B cell (primary cell): ENCODE measurements around the gene CPT2. TPM values are rescaled to one million over a fixed set of nuclear protein-coding genes. Genes with fewer than 3 reads are reported as not detected.

Source experiments
- ATAC-seq: fragments of 200-7000 bp; cut with Tn5 transposase; one replicate; pipeline ENCODE4 v1.10.0; 2021; ENCODE audit warnings: low read depth, mild to moderate bottlenecking, moderate number of reproducible peaks, moderate library complexity
- CTCF ChIA-PET: fragments of 350-600 bp; sonication (Branson Sonifier 250); formaldehyde crosslinking; loops from one replicate; lab custom pipeline; 2021; ENCODE audit warnings: antibody characterized with exemption, inconsistent platforms; lab: Charles Lee
- POLR2A ChIA-PET: fragments of 350-600 bp; sonication (Branson Sonifier 250); formaldehyde crosslinking; loops from one replicate; lab custom pipeline; 2021; ENCODE audit warnings: antibody characterized with exemption; lab: Charles Lee
- DNase-seq: peaks from one replicate; pipeline ENCODE4 v3.0.0; 2013
- H2AFZ ChIP-seq: 2 replicates; pipeline ENCODE4 v1.6.1; 2012; ENCODE audit warnings: mild to moderate bottlenecking, low read depth, low read length; ENCODE audit not compliant: insufficient read depth, poor library complexity, severe bottlenecking
- H3K27ac ChIP-seq, 2 donors: 1 replicate in 1 of 2; 2 replicates in 1 of 2; pipeline ENCODE4 v1.5.1; 2012 to 2013; ENCODE audit warnings: low read length in 2 of 2, mild to moderate bottlenecking in 2 of 2, moderate library complexity in 1 of 2
- H3K27me3 ChIP-seq, 4 experiments: fragments of 200-600 bp in 1 of 4; sonication (generic) in 1 of 4; replicated peaks in 1 of 4; 1 replicate in 2 of 4; 2 replicates in 2 of 4; pipeline versions ENCODE4 v1.6.1 to v1.7.0; 2013 to 2016; ENCODE audit warnings: low read length in 3 of 4, mild to moderate bottlenecking in 2 of 4, mixed read lengths in 1 of 4, moderate library complexity in 1 of 4; ENCODE audit not compliant: insufficient read depth in 4 of 4, control insufficient read depth in 3 of 4; ENCODE audit errors: control extremely low read depth in 1 of 4
- H3K36me3 ChIP-seq, 2 experiments: replicated peaks in 1 of 2; 1 replicate in 1 of 2; 2 replicates in 1 of 2; pipeline versions ENCODE4 v1.6.1 to v1.7.1; 2013; ENCODE audit warnings: low read length in 1 of 2; ENCODE audit not compliant: insufficient read depth in 2 of 2, control insufficient read depth in 1 of 2; ENCODE audit errors: control extremely low read depth in 1 of 2, extremely low read depth in 1 of 2
- H3K4me1 ChIP-seq, 2 donors: fragments of 200-600 bp in 1 of 2; sonication (generic) in 1 of 2; 1 replicate in 1 of 2; 2 replicates in 1 of 2; pipeline versions ENCODE4 v1.5.1 to v1.6.1; 2013 to 2017; ENCODE audit warnings: low read length in 2 of 2; ENCODE audit not compliant: control insufficient read depth in 2 of 2, insufficient read depth in 2 of 2
- H3K4me2 ChIP-seq: replicated peaks from 2 replicates; pipeline ENCODE3; 2012; ENCODE audit warnings: mild to moderate bottlenecking, low read depth, low read length; ENCODE audit not compliant: poor library complexity, severe bottlenecking
- H3K4me3 ChIP-seq, 5 experiments: fragments of 200-600 bp in 1 of 5; sonication (generic) in 1 of 5; 1 replicate in 3 of 5; 2 replicates in 2 of 5; pipeline versions ENCODE4 v1.5.1 to v1.7.0; 2011 to 2016; ENCODE audit warnings: low read length in 4 of 5, mild to moderate bottlenecking in 4 of 5, low read depth in 2 of 5, control low read depth in 1 of 5, moderate library complexity in 1 of 5; ENCODE audit not compliant: insufficient read depth in 1 of 5; ENCODE audit errors: control extremely low read depth in 1 of 5, extremely low read depth in 1 of 5
- H3K79me2 ChIP-seq: fragments of 200-600 bp; sonication (generic); one replicate; pipeline ENCODE4 v1.6.0; 2016; ENCODE audit warnings: low read length; ENCODE audit not compliant: control insufficient read depth, insufficient read depth
- H3K9ac ChIP-seq: fragments of 200-600 bp; sonication (generic); 2 replicates; pipeline ENCODE4 v1.6.1; 2017; ENCODE audit warnings: mild to moderate bottlenecking, low read length, moderate library complexity
- H3K9me3 ChIP-seq, 3 donors: one replicate each; pipeline versions ENCODE4 v1.6.1 to v1.7.1; 2013; ENCODE audit warnings: low read length in 2 of 3; ENCODE audit not compliant: control insufficient read depth in 2 of 3, insufficient read depth in 1 of 3; ENCODE audit errors: control extremely low read depth in 1 of 3
- H4K20me1 ChIP-seq: 2 replicates; pipeline ENCODE4 v1.6.0; 2012; ENCODE audit warnings: mild to moderate bottlenecking, low read length; ENCODE audit not compliant: insufficient read depth, control insufficient read depth, poor library complexity, severe bottlenecking
- H3K27ac Mint-ChIP-seq: one replicate; pipeline ENCODE4 v1.8.0; 2021; ENCODE audit warnings: mixed read lengths
- H3K27me3 Mint-ChIP-seq: one replicate; pipeline ENCODE4 v1.8.0; 2021; ENCODE audit warnings: mixed read lengths
- H3K4me1 Mint-ChIP-seq: one replicate; pipeline ENCODE4 v1.8.0; 2021; ENCODE audit warnings: mixed read lengths
- H3K4me3 Mint-ChIP-seq: one replicate; pipeline ENCODE4 v1.8.0; 2021; ENCODE audit warnings: mixed read lengths
- H3K9me3 Mint-ChIP-seq: one replicate; pipeline ENCODE4 v1.8.0; 2022; ENCODE audit warnings: mixed read lengths; ENCODE audit not compliant: insufficient read depth
- EZH2 ChIP-seq: IDR thresholded peaks from 2 replicates; pipeline ENCODE4 v1.6.1; 2012; ENCODE audit warnings: borderline replicate concordance, low read depth, mild to moderate bottlenecking, moderate library complexity, low read length; ENCODE audit not compliant: insufficient read depth, poor library complexity, severe bottlenecking
- WGBS: methylation state at CpG from one replicate; pipeline ENCODE4 v1.1.5; 2013; ENCODE audit warnings: missing lambda C conversion rate; ENCODE audit not compliant: insufficient coverage; 5-methylcytosine and 5-hydroxymethylcytosine counted together
- intact Hi-C: fragments of 100-400 bp; cut with micrococcal nuclease; formaldehyde crosslinking; loops from one replicate; pipeline ENCODE4 v1.10.0; 2022
- polyA plus RNA-seq: library from polyadenylated mRNA; depleted of rRNA; stranded (reverse); fragments of >200 nt; gene quantifications from 2 replicates; pipeline ENCODE4 v1.2.3, GENCODE V29; 2012
- total RNA-seq, 2 donors: library from RNA; stranded (reverse); fragments of 120-200 nt in 1 of 2; gene quantifications; 1 replicate in 1 of 2; 2 replicates in 1 of 2; pipeline versions ENCODE4 v1.2.3 to v1.2.4, GENCODE V29; 2013 to 2022
- TF ChIP-seq, protein P1 (sequence below): fragments of 200-600 bp; IDR thresholded peaks from one replicate; pipeline ENCODE4 v1.8.0; 2022; ENCODE audit warnings: antibody characterized with exemption, mild to moderate bottlenecking

Gene CPT2
- total and polyA plus RNA-seq, 2 donors (not counting 1 experiment from before 2014, with no cell fraction given), result 6.3 to 19.8 TPM

DNA sequence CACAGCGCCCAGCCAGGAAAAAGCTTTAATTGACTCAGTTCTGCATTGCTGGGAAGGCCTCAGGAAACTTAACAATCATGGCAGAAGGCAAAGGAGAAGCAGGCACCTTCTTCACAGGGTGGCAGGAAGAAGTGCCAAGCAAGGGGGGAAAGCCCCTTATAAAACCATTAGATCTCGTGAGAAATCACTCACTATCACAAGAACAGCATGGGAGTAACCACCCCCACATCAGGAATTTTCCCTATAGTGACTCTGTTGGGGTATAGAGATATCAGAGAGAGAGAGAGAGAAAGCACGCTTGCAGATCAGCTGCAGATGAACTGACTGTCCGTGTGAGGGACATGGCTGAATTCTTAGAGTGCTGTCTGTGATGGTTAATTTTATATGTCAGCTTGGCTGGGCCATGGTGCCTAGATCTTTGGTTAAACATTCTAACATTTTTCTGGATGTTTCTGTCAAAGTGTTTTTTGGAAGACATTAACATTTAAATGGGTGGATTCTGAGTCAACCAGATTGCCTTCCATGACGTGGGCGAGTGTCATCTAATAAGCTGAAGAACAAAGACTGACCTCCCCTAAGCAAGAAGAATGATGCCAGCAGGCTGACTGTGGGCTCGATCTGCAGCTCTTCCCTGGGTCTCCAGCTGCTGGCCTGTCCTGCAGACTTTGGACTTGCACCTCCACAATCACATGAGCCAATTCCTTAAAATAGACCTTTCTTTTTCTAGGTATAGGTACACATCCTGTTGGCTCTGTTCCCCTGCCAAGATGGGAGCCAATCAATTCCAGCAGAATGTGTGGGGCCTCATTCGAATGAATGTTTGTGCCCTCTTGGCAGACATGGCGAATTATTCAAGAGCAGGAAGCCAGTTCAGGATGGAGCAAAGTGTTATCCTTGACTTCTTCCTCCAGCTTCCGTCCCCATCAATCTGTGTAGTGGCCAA is 21.4 kb upstream of the CPT2 start:
- DNase-seq (no peak), ATAC-seq (no peak)
- WGBS, result 84% methylated on average over 9 of the region's 10 CpGs
- Histone ChIP-seq H3K79me2 (no peaks in the 10 kb centered on the region), H3K4me3 (no peak overlapping the region), H3K27ac (no peak overlapping the region), H3K9me3 (peaks cover 0 to 2% (median 0%) of the 10 kb centered on the region in 3 donors), H3K4me1 (peaks cover 6% of the 10 kb centered on the region in 2 donors), H3K9ac (no peak overlapping the region), H2AFZ (no peak overlapping the region), H3K36me3 (no peaks in the 10 kb centered on the region), H3K27me3 (peaks cover 0 to 13% (median 4%) of the 10 kb centered on the region in 4 experiments), H4K20me1 (no peaks in the 10 kb centered on the region), H3K4me2 (no peak overlapping the region)
- CTCF ChIA-PET, result interaction anchor here (1.1 kb wide), 1 partner anchor 9 kb away, joined by 4 read pairs; no protein-coding TSS in a partner anchor
- Mint-ChIP-seq H3K9me3 (no peaks in the 10 kb centered on the region), H3K4me3 (no peak overlapping the region), H3K27ac (no peak overlapping the region), H3K27me3 (peaks cover 31% of the 10 kb centered on the region), H3K4me1 (peaks cover 14% of the 10 kb centered on the region)
- TF ChIP-seq, protein P1, sequence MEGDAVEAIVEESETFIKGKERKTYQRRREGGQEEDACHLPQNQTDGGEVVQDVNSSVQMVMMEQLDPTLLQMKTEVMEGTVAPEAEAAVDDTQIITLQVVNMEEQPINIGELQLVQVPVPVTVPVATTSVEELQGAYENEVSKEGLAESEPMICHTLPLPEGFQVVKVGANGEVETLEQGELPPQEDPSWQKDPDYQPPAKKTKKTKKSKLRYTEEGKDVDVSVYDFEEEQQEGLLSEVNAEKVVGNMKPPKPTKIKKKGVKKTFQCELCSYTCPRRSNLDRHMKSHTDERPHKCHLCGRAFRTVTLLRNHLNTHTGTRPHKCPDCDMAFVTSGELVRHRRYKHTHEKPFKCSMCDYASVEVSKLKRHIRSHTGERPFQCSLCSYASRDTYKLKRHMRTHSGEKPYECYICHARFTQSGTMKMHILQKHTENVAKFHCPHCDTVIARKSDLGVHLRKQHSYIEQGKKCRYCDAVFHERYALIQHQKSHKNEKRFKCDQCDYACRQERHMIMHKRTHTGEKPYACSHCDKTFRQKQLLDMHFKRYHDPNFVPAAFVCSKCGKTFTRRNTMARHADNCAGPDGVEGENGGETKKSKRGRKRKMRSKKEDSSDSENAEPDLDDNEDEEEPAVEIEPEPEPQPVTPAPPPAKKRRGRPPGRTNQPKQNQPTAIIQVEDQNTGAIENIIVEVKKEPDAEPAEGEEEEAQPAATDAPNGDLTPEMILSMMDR, result no peak
- TF ChIP-seq EZH2, result no peak
- intact Hi-C loops, result no loop called here
- POLR2A ChIA-PET, result no interaction called here
